HTERT RPE-1 (cell line): ENCODE results near the gene SNAI1.
"Not testable (repeated sequence)": the region's sequence is repeated elsewhere in the genome, so short reads cannot be mapped to it uniquely, and the experiment has no call there.

Source experiments
- in situ Hi-C: fragments of 300-500 bp; cut with MboI; formaldehyde crosslinking; loops from 4 replicates; pipeline ENCODE4 v1.14.3; 2020; ENCODE audit warnings: low sequenced_read_pairs

Gene SNAI1

DNA sequence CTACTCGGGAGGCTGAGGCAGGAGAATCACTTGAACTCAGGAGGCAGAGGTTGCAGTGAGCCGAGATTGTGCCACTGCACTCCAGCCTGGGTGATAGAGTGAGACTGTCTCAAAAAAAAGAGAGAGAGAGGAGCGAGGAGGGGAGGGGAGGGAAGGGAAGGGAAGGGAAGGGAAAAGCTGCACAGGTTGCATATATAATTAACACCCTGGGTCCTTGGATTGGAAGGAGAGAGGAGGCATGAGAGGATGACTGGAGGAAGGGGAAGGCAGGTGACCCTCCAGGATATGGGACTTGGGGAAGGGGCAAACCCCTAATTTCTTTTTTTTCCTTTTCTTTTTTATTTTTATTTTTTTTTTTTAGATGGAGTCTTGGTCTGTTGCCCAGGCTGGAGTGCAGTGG is 28.8 kb downstream of the SNAI1 start:
- in situ Hi-C loops, result not testable (repeated sequence)

DNA sequence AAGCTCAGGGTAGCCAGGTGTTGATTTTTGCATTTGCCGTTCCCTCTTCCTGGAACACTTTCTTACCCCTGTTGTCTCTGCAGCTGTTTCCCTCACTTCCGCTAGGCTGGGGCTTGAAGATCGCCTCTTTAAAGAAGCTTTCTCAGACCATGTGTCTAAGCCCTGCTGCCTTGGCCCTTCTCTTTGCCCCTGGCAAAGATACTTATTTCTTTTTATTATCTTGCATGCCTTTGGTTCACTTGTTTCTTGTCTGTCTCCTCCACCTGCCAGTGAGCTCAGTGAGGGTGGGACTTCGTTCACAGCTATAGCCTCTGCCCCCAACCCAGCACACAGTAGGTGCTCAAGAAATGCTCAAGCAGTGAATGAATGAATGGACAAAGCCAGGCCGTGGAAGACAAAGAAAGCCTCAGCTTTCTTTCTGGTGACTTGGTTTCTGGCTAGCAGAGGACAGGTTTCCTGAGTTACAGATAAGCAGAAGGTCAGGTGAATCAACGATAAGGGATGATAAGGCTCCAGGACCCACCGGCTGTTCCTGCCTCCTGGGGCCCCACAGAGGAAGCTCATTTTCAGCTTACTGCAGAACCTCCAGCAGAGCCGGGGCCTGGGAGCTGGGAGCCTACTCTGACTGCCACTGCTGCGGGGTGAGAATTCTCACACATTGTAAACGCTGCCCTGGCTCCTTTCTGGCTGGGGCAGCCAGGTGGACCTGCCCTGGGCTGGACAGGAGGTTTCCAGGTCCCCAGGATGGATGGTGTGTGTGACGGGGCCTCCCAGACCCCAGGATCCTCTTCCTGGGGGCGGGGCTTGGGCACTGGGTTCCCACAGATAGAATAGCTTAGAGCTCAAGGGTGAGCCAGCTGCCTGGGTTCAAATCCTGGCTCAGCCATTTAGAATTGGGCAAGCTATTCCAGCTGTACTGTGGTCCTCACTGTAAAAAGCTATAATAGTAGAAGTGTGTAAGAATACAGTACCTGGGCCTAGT is 29.8 kb downstream of the SNAI1 start:
- in situ Hi-C loops, result no loop called here

DNA sequence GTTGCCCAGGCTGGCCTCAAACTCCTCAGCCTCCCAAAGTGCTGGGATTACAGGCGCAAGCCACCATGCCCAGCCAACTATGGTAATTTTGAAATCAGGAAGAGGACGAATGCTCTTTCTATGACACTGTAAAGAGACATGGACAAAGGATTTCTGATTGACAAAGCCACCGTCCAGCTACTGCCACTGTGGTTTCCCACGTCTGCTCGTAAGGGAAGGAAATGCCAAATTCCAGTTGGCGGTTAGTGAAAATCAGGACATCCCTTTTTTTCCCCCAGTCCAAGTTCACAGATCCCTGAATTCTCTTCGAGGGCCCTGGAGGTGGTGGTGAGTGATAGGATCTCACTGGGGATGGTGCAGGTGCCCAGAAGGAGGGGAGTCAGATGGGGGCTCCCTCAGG is 31.2 kb downstream of the SNAI1 start:
- in situ Hi-C loops, result no loop called here

DNA sequence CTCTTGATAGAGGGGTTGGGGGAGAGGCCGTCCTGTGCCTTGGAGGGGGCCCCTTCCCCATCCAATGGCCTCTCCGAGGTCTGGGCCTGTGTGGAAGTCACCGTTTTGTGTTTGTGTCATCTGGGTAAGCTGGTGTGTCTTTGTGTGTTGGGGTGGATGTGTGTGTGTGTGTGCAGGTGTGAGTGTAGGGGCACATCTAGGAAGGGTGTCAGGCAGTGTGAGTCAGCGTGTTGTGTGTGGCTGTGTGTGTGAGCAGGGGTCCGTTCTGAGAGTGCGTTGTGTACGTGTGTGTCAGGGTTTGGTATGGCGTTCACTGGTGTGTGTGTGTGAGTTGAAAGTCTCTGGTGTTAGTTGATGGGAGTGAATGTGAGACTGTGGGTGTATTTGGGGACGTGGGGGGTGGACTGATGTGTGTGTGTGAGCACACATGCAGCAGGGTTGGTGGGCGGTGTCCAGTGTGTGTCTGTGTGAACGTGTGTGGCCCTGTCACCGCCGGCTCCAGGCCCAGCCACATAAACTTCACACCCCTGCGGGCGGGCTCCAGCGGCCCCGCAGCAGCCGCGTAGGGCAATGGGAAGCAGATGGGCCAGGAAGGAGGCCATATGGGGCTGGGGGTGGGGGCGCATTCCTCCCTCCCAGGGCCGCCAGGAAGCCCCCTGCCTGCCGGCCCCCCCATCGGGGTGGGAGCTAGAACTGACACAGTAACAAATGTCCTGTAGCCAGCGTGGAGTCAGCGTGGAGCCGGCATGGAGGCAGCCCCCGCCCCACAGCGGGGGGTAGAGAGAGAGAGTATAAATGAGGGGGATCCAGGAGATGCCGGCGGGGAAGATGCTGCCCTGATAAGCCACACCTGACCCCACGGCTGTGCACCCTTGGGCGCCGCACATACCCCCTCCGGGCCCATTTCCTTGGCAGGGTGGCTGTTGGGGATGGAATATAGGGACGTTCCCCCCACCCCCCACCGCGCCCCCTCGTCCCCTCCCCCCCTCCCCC is 32.1 kb downstream of the SNAI1 start:
- in situ Hi-C loops, result no loop called here

DNA sequence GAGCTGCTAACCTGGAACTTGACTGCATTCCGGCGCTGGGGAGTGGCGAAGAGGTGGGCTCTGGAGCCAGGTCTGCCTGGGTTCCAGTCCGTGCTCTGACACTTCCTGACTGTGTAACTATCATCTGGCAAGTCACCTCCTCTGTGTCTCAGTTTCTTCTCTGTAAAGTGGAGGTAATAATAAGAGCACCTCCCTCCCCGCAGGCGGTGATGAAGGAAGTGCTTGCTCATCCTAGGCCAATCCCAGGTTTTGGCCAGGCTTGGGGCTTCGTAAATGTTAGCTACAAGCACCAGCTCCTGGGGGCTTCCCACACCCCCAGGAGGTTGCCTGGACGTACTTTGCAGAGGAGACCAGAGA is 32.8 kb downstream of the SNAI1 start:
- in situ Hi-C loops, result no loop called here

DNA sequence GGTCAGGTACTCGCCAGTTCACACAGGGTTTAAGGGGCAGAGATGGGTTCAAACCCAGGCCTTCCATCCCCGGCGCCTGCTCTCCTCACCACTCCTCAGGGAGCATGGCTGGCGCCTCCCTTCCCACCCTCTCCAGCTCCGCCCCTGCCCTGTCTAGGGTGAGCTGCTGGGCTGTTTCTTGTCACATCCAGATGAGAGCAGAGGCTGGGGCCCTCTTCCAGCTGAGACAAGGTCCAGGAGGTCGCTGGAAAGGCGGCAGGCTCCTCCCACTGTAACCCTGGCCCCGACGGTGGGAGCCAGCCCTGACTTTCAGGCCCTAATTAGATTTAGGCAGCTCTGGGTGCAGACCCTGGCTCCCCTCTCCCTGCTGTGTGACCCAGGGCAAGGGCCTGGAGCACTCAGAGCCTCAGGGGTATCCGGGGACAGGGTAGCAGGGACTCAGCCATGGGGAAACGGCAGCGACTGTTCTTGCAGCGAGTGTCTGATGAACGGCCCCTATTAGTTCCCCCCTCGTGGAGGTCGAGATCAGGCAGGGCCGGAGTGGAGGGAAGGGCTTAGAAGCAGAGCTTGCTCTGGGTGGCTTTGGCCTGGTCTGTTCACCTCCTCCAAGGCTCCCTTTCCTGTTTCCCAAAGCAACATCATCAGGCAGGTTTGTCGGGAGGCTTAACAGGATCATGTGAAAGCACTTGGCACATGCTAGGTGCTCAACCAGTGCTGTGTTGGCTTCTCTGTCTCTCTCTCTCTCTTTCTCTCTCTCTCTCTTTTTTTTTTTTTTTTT is 33.4 kb downstream of the SNAI1 start:
- in situ Hi-C loops, result no loop called here

DNA sequence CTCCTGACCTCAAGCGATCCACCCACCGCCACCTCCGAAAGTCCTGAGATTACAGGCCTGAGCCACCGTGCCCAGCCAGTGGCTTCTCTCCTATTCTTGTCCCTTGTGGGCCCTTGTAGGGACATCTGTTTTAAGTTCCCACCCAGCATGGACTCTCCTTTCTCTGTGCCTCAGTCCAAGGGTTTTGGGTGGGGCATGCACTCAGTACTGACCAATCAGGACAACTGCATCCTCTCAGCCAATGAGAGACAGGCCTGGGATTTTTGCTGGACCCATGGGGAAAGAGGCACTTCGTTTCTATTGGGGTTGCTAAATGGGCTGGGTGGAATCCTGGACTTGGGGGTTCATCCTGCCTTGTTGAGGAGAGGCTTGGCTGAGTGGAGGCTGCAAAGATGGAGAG is 34.4 kb downstream of the SNAI1 start:
- in situ Hi-C loops, result no loop called here

DNA sequence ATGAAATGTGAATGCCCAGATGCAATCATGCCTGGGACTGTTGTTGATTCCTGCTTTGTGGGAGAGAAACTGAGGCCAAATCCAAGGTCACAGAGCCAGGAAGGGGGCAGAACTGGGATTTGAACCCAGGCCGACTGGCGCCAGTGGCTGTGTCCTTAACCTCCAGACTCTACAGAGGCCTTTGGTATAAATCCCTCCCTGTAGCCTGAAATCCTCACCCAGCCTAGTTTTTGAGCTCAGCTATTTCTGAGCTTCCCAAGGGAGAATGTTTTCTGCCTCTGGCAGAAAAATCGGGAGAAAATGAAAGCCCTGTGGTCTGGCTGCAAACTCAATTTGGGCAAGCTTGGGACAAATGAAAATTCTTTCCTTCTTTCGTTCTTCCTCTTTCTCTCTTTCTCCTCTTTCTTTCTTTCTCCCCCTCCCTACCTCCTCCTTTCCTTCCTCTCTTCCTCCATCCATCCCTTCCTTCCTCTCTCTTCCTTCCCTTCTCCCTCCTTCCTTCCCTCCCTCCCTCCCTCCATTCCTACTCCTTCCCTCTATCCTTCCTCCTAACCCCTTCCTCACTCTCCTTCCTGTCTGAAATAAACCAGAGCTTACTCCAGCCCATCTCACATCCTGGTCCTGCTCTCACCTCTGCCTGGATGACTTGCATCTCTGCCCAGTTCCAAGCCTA is 34.9 kb downstream of the SNAI1 start:
- in situ Hi-C loops, result no loop called here

DNA sequence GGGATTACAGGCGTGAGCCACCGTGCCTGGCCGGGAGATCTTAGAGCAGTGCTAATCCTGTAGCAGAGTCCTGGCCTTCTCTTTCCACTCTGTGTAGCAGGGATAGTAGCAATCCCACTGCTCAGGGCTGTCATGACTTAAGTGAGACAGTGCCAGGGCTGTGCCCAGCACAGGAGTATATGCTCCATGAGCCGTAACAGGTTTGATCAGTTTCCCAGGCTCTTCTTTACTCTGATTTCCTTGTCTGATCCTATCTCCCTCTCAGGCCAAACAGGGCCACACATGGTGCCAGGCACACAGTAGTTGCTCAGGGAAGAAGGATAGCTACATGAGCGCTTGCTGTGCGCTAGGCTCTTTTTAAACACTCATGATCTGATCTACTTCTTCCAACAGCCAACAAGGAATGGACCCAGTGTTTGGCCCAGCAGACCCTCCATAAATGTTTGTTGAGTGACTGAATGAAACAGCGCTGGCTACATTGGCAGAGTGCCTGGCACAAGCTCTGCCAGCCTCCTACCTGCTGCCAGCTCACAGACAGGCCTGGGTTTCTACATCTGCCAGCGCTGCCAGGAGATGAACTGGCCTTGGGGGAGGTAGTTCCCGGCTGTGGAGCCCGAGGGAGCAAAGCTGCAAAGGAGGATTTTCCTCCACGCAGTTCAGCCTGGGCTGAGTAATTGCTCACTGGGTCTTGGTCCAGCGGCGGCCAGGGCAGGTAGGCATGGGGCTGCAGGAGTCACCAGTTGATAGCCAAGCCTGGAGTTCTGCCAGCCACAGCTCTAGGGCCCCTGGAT is 36.9 kb downstream of the SNAI1 start:
- in situ Hi-C loops, result no loop called here

DNA sequence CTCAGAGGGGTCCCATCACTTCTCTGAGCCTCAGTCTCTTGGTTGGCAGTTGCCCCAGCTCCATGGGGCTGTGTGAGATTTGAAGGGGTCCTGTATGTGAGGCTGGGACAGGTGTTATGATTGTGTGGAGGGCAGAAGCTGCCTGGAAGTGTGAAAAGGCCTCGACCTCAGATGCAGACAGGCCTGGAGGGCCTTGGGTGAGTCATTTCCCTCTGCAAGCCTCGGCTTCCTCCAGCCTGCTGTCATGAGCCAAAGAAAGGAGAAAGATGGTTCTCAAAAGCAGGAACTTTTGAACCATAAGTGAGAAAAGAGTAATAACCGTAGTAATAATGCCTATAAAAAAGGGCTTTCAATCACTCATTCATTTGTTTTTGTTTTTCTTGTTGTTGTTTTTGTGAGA is 37.5 kb downstream of the SNAI1 start:
- in situ Hi-C loops, result no loop called here

DNA sequence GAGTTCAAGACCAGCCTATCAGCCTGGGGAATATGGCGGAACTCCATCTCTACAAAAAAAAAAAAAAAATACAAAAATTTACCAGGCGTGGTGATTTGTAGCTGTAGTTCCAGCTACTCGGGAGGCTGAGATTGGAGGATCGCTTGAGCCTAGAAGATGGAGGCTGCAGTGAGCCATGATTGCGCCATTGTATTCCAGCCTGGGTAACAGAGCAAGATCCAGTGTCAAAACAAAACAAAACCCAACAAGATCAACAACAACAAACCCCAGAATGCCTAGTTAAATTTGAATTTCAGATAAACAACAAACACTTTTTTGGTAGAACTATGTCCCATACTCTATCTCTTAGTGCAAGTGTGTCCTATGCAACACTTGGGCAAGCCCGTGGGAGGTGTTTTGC is 39.9 kb downstream of the SNAI1 start:
- in situ Hi-C loops, result no loop called here

DNA sequence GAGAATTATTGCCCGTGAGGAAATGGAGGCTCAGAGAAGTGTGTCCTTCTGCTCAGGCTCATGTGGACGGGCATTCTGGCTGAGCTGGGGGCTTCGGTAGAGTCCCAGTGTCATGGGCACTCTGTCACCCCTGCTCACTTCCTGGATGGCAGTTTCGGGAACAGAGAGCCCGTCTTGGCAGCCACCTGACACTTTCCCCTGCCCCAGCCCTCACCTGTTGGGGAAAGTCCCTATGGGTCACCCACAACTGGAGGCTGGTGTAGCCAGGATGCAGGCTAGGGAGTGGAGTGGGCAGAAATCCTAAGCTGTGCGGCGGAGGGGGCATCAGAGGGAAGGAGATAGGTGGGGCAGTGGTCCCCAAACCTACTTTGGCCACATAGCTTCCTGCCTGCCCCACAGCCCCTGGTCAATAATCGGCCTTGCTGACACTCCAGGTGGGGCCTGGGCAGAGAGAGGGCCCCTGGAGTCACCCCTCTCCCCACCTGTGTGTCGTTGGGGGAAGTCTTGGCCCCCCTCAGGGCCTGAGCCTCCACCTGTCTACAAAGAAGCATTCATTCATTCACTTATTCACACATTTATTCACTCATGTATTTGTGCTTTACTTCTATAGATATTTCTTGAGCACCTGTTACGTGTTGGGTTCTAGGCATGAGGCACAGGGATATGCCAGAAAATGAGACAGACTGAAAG is 40.5 kb downstream of the SNAI1 start:
- in situ Hi-C loops, result no loop called here

DNA sequence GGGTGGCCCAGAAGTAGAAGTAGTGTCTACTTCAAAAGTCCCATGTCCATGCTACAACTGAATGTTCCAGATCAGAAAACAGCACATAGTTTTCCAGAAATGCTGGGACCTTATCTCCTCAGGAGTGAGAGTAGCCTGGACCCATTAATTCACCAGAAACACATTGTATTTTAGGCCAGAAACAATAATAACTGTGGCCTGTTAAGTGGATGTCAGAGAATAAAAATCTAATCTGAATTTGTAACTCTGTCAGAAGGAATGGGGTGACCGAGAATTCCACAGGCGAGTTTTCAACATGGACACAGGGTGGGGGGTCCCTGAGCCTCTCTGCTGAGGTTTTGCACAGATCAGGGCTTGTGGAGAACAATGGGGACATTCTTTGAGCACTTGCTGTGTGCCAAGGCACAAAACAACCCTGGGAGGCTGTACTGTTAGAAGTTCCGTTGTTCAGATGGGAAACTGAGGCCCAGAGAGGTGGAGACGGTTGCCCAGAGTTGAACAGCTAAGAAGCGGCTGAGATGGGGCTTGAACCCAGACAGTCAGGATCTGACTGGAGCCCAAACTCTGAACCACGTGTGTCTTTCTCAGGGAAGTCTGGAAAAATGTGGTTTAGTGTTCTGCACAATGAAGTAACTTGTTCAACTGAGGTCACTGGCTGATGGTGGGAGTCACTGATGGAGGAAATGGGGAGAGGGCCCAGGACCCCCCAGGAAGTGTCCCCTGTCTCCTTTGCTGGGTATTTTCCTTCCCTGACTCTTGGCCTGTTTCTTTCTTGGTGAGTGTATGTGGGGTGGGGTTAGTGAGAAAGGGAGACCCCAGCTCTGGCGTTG is 44.2 kb downstream of the SNAI1 start:
- in situ Hi-C loops, result no loop called here

DNA sequence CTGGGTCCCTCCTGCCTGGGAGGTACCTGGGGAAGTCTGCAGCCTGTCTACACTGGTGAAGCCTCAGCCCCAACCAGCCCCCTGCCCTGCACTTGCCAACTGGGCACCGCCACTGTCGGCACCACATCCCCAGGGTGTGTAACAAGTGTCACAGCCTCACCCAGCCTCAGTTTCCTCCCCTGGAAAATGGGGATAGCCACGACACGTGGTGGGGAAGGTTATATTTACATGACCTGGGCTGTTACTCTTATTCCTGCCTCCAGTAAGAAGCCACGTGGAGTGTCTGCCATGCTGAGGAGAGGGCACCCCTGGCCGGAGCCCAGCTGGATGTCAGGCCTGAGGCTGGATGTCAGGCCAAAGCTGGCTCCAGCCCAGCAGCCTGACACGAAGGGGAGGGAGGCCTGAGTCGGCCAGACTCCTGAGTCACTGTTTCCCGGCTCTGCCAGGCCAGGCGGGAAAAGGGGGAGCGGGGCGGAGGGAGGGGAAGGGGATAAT is 44.9 kb downstream of the SNAI1 start:
- in situ Hi-C loops, result no loop called here

DNA sequence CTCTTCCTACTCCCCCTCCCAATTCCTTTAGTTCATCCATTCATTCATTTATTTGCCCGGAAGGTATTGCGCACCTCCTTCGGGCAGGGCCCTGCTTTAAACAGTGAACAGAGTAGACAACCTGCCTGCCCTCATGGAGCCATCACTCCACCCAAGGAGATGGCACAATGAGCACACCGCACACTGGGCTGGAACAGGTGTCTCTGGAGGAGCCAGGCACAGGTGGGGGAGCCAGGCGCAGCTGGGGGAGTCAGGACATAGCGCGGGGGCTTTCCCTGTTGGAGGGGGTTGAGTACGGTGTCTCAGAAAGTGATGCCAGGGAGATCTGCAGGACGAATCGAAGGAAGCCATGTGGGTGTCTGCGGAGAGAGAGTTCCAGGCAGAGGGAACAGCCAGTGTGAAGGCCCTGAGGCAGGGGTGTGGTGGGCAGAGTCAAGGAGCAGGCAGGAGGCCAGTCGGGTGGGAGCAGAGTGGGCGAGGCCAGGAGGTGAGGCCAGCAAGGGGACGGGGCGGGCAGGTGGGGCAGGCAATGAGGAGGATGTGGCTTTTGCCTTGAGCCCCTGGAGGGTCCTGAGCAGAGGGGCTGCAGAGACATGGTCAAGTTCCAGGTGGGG is 46.4 kb downstream of the SNAI1 start:
- in situ Hi-C loops, result no loop called here

DNA sequence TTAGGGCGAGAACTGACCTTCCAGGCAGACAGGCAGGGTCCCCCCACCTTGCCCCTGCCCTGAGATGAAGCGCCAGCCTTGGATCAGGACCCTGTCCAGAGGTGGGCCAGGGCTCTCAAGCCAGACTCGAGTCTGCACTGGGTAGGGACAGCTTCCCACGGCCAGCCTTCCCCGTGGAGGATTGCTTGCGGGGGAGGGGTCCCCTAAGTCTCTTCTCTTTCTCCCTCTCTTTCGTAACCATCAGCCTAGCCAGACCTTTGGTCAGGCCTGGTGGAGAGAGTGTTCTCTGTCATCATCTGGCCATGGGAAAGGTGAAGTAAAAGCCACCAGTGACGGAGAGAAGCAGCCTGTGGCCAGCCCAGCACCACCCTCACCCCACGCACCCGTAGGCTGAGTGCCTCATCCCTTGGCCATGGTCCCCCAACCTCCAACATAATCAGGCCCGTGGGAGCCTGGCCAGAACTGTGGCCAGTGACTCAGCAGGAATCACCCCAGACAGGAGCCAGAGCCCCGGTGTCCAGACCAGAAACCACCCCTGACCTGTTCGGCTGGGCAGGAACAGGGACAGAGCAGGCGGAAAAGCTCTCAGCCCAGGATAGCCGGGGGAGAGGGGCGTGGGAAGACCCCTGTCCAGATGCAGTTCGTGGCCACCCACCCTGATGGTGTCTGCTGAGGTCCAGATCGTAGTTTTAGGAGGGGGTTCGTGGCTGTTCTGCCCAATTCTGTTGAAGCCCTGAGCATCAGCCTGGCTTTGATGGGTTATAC is 47.1 kb downstream of the SNAI1 start:
- in situ Hi-C loops, result no loop called here
